ENCODE data around the gene ADIPOR2.

The ADIPOR2 gene

DNA sequence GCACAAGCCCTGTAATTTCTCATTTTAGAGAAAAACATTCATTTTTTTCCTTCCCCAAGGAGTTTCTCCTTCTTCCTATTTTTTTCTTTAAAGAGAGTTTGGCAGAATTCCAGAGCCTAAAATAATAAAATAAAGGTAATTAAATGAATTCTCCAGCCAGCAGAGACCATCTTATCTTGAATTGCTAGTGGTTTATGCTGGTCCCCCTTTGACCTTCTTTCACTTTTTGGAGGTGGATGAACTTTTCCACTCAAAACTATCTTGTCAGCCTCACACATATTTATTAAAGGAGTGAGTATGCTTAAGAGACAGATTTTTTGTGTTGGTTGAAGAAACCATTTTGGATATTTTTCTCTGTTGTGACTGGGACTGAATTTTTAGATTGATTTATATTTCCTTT is 47.6 kb downstream of the ADIPOR2 start:
- Histone ChIP-seq H2AFZ (ENCODE audit: low read depth, low read length) (no peak overlapping the region), H3K4me1 (ENCODE audit: insufficient read depth, low read length) (no peaks in the 10 kb centered on the region), H3K9me3 (ENCODE audit: low read length) (no peaks in the 10 kb centered on the region), H3K36me3 (ENCODE audit: insufficient read depth, low read length) (no peaks in the 10 kb centered on the region), H3K4me3 (ENCODE audit: low read length) (no peak overlapping the region), H3K27me3 (ENCODE audit: insufficient read depth, low read length) (no peaks in the 10 kb centered on the region)

DNA sequence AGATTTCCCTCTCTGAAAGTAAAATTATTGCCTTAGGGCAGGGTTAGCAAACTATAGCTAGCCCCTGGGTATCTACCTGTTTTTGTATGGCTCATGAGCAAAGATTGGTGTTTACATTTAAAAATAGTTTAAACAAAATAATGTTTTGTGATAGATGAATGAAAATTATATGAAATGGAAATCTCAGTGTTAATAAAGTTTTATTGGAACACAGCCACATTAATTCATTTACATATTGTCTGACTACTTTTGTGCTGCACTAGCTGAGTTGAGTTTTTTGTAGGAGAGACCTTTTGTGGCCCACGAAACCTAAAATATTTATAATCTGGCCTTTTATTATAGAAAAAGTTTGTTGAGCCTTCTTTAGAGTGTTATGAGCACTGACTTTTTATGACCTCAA is 48.5 kb downstream of the ADIPOR2 start:
- Histone ChIP-seq H3K4me1 (ENCODE audit: insufficient read depth, low read length) (no peaks in the 10 kb centered on the region), H2AFZ (ENCODE audit: low read depth, low read length) (no peak overlapping the region), H3K9me3 (ENCODE audit: low read length) (no peaks in the 10 kb centered on the region), H3K27me3 (ENCODE audit: insufficient read depth, low read length) (no peaks in the 10 kb centered on the region), H3K36me3 (ENCODE audit: insufficient read depth, low read length) (no peaks in the 10 kb centered on the region), H3K4me3 (ENCODE audit: low read length) (no peak overlapping the region)

DNA sequence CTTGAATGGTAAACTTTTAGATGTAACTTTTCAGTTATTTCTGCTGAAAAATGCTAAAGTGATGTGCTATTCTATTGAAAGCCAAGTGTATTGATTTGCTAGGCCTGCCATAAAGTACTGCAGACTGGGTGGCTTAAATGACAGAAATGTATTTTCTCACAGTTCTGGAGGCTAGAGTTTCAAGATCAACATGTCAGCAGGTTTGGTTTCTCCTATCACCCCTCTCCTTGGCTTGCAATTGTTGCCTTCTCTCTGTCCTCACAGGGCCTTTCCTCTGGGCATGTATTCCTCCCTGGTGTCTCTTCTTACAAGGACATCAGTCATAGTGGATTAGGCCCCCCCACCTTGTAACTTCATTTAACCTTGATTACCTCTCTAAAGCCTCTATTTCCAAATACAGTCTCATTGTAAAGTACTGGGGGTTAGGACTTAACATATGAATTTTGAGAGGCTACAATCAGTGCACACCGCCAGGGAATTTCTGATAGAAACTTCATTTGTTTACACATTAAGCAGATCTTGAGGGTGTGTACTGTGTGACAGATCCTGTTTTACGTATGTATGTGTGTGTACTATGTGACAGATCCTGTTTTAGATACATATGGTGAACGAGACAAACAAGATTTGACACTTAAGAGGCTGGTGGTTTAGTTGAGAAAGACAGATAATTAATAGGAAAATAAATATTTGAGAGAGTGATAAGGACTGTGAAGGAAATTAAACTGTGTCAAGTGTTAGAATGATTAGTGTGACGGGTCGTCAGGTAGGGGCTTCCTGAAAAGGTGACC is 49.5 kb downstream of the ADIPOR2 start:
- Histone ChIP-seq H3K4me3 (ENCODE audit: low read length) (no peak overlapping the region), H3K4me1 (ENCODE audit: insufficient read depth, low read length) (no peaks in the 10 kb centered on the region), H3K27me3 (ENCODE audit: insufficient read depth, low read length) (no peaks in the 10 kb centered on the region), H3K9me3 (ENCODE audit: low read length) (no peaks in the 10 kb centered on the region), H3K36me3 (ENCODE audit: insufficient read depth, low read length) (no peaks in the 10 kb centered on the region), H2AFZ (ENCODE audit: low read depth, low read length) (no peak overlapping the region)

DNA sequence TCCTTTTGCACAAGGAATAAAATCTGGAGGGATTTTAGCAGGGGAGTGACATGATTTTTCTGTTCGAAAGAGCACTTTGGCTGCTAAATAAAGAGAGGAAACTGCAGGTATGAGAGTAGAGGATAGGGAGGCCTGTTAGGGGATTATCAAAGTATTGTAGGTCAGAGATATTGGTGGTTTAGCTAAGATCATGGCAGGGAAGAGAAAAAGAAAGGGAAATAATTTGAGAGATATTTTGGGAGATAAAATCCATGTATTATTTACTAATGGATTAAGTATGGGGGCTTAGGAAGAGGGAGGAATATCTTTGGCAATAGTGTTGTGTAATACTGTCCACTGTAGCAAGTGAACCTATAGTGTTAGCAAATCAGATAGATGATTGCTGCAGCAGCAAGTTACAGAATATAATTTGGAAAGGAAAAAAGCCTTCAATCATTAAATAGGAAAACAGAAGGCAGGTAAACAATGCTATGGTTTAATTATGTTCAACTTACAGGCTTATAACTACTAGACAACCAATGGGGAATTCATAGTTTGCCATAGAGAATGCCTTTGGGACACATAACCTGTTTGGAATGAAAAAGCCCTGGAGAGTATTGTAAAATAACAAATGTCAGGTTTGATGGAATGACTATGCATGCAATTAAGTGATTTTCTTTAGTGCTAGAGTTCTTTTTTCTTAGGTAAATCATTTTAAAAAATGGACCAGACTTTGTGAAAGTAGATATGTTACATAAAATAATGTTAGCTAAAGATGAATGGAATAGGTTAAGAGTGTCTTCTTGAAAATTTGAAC is 50.5 kb downstream of the ADIPOR2 start:
- H3K9me3 ChIP-seq (ENCODE audit: low read length), result no peaks in the 10 kb centered on the region
- no peaks in the 10 kb centered on the region for H3K4me1 ChIP-seq (ENCODE audit: insufficient read depth, low read length)
- no peak overlapping the region for H3K4me3 ChIP-seq (ENCODE audit: low read length)
- no peak overlapping the region for H2AFZ ChIP-seq (ENCODE audit: low read depth, low read length)
- H3K36me3 ChIP-seq (ENCODE audit: insufficient read depth, low read length), result no peaks in the 10 kb centered on the region
- no peaks in the 10 kb centered on the region for H3K27me3 ChIP-seq (ENCODE audit: insufficient read depth, low read length)

DNA sequence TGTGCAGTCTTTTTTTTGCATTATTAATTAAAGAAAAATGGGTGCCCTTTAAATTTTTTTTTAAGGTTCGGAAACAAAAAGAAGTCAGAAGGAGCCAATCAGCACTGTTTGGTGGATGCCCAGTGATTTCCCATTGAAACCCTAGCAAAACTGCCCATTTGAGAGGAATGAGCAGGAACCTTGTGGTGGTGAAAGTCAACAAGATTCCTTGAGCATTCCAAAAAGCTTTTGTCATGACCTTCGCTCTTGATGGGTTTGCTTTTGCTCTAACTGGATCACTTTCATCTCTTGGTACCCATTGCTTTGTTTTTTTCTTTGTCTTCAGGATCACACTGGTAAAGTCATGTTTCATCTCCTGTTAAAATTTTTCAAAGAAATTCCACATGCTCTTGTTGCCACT is 54.1 kb downstream of the ADIPOR2 start:
- no peaks in the 10 kb centered on the region for H3K4me1 ChIP-seq (ENCODE audit: insufficient read depth, low read length)
- H2AFZ ChIP-seq (ENCODE audit: low read depth, low read length), result no peak overlapping the region
- no peak overlapping the region for H3K4me3 ChIP-seq (ENCODE audit: low read length)
- H3K36me3 ChIP-seq (ENCODE audit: insufficient read depth, low read length), result no peaks in the 10 kb centered on the region
- peaks cover 3% of the 10 kb centered on the region for H3K9me3 ChIP-seq (ENCODE audit: low read length)
- no peaks in the 10 kb centered on the region for H3K27me3 ChIP-seq (ENCODE audit: insufficient read depth, low read length)

DNA sequence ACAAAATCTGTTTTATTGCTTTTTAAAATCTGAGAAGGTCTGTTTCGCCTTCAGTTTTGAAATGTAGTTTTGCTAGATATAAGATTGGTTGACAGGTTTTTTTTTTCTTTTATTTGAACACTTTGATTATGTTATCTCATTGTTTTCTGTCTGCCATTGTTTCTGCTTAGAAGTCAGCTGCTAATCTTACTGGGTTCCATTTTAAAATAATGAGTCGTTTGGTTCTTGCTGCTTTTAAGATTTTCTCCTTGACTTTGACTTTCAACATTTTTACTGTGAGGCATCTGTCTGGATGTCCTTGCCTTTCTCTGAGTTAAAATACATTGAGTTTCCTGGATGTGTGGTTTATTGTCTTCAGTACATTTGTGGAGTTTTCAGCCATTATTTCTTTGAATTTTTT is 56.7 kb downstream of the ADIPOR2 start:
- Histone ChIP-seq H3K27me3 (ENCODE audit: insufficient read depth, low read length) (no peaks in the 10 kb centered on the region), H3K4me3 (ENCODE audit: low read length) (no peak overlapping the region), H3K9me3 (ENCODE audit: low read length) (peaks cover 3% of the 10 kb centered on the region)

DNA sequence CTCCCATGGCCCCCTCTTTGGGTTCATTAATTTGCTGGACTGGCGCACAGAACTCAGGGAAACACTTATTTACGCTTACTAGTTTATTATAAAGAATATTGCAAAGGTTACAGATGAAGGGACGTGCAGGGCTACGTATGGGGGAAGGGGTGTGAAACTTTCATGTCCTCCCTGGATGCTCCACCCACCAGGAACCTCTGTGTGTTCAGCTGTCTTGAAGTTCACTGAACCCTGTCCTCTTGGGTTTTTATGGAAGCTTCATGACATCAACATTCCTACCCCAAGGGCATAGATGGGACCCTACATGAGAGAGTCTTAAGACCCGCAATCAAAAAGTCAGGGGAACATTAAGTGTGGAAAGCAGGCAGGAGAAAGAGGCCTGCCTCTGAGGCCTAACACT is 58.1 kb downstream of the ADIPOR2 start:
- H3K27me3 ChIP-seq (ENCODE audit: insufficient read depth, low read length), result no peaks in the 10 kb centered on the region
- no peak overlapping the region for H2AFZ ChIP-seq (ENCODE audit: low read depth, low read length)
- peaks cover 3% of the 10 kb centered on the region for H3K9me3 ChIP-seq (ENCODE audit: low read length)
- H3K4me1 ChIP-seq (ENCODE audit: insufficient read depth, low read length), result no peaks in the 10 kb centered on the region
- H3K36me3 ChIP-seq (ENCODE audit: insufficient read depth, low read length), result peaks cover under 1% of the 10 kb centered on the region
- H3K4me3 ChIP-seq (ENCODE audit: low read length), result no peak overlapping the region

More for the DNA sequence above, 56.7 kb downstream of the ADIPOR2 start:
- Histone ChIP-seq H2AFZ (ENCODE audit: low read depth, low read length) (no peak overlapping the region), H3K36me3 (ENCODE audit: insufficient read depth, low read length) (no peaks in the 10 kb centered on the region), H3K4me1 (ENCODE audit: insufficient read depth, low read length) (no peaks in the 10 kb centered on the region)

DNA sequence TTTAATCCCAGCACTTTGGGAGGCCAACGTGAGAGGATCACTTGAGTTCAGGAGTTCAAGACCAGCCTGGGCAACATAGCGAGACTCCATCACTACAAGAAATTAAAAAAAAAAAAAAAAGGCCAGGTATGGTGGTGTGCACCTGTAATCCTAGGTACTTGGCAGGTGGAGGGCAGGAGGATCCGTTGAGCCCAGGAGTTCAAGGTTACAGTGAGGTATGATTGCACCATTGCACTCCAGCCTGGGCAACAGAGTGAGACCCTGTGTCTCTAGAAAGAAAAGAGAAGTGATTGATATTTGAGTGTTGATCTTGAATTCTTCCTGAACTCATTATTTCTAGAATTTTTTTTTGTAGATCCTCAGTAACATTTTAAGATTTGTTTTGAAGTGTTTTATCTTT is 59.4 kb downstream of the ADIPOR2 start:
- Histone ChIP-seq H2AFZ (ENCODE audit: low read depth, low read length) (no peak overlapping the region), H3K4me3 (ENCODE audit: low read length) (no peak overlapping the region), H3K36me3 (ENCODE audit: insufficient read depth, low read length) (peaks cover 5% of the 10 kb centered on the region), H3K9me3 (ENCODE audit: low read length) (peaks cover 3% of the 10 kb centered on the region), H3K4me1 (ENCODE audit: insufficient read depth, low read length) (no peaks in the 10 kb centered on the region), H3K27me3 (ENCODE audit: insufficient read depth, low read length) (no peaks in the 10 kb centered on the region)

DNA sequence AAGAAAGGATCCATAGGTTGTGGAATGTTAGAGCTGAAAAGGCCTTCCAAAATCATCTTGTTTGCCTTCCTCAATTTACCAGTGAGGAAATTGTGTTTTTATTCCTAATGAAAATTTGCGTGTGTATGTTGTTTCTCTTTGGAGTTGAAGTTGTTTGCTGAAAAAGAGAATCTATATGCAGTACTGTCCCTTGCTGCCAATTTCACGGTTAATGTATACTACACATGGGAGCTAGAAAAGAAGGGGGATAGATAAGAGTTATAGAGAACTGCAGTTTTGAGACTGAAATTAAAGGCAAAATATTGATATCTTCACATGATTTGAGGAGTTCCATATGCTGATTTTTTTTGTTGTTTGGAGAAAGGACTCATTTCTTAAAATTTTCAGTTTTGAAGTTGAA is 67.5 kb downstream of the ADIPOR2 start:
- Histone ChIP-seq H3K9me3 (ENCODE audit: low read length) (peaks cover 2% of the 10 kb centered on the region), H3K4me3 (ENCODE audit: low read length) (no peak overlapping the region), H3K36me3 (ENCODE audit: insufficient read depth, low read length) (peaks cover 22% of the 10 kb centered on the region), H3K4me1 (ENCODE audit: insufficient read depth, low read length) (no peaks in the 10 kb centered on the region), H2AFZ (ENCODE audit: low read depth, low read length) (no peak overlapping the region), H3K27me3 (ENCODE audit: insufficient read depth, low read length) (no peaks in the 10 kb centered on the region)

DNA sequence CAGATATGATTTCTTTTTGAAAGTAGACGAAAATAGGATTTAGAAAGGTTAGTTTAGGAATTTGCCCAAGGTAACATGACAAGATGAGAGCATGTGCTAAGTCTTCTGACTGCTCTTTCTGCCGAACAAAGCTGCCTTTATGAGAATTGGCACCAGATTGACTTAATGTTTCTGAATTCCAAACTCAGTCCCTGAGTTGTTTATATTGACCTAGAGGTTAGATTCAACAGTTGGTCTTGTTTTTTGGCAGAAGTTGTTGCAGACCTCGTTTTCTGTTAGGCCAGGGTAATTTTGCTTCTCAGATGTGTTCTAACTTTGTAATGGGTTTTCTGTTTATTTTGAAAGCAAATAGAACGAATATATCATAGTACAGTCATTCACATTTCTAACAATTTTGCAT is 68.0 kb downstream of the ADIPOR2 start:
- Histone ChIP-seq H3K9me3 (ENCODE audit: low read length) (peaks cover 2% of the 10 kb centered on the region), H3K4me1 (ENCODE audit: insufficient read depth, low read length) (no peaks in the 10 kb centered on the region), H2AFZ (ENCODE audit: low read depth, low read length) (no peak overlapping the region), H3K4me3 (ENCODE audit: low read length) (no peak overlapping the region), H3K36me3 (ENCODE audit: insufficient read depth, low read length) (peaks cover 22% of the 10 kb centered on the region), H3K27me3 (ENCODE audit: insufficient read depth, low read length) (no peaks in the 10 kb centered on the region)

DNA sequence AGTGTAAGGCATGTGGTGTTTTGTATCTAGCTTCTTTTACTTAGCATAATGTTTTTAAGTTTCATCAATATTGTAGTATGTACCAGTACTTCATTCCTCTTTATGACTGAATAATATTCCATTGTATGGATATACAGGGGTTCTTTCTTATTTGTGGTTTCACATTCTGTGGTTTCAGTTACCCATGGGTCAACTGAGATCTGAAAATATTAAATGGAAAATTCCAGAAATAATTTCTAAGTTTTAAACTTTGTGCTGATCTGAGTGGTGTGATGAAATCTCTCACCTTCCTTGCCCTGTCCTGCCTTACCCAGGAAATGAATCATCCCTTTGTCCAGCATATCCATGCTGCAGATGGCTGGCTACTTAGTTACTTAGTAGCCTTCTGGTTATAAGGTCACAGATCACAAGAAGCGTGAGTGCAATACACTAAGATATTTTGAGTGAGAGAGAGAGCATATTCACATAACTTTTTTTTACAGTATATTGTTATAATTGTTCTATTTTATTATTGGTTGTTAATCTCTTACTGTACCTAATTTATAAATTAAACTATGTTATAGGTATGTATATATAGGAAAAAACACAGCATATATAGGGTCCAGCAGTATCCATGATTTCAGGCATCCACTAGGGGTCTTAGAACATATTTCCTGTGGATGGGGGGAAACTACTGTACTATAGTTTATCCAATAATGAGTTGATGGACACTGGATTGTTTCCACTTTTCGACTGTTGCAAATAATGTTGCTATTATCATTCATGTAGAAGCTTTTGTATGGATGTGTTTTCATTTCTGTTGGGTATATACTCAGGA is 69.9 kb downstream of the ADIPOR2 start:
- Histone ChIP-seq H2AFZ (ENCODE audit: low read depth, low read length) (no peak overlapping the region), H3K4me1 (ENCODE audit: insufficient read depth, low read length) (no peaks in the 10 kb centered on the region), H3K27me3 (ENCODE audit: insufficient read depth, low read length) (no peaks in the 10 kb centered on the region), H3K36me3 (ENCODE audit: insufficient read depth, low read length) (peaks cover 16% of the 10 kb centered on the region), H3K4me3 (ENCODE audit: low read length) (no peak overlapping the region), H3K9me3 (ENCODE audit: low read length) (peaks cover 2% of the 10 kb centered on the region)

DNA sequence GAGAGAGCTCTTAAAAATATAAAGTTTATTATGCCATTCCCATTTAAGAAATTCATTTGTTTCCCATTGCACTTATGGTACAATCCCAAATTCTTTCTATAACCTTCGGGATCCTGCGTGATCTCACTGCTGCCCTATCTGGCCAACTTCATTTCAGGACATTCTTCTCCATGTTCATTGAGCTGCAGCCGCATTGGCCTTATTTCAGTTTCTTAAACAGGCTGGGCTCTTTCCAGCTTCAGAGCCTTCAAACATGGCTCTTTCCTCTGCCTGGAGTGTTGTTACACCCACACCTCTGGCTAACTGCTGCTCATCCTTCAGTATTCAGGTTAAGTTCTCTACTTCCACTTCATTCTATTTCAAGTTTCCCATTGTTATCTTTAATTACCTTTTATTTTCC is 71.0 kb downstream of the ADIPOR2 start:
- Histone ChIP-seq H3K9me3 (ENCODE audit: low read length) (peaks cover 2% of the 10 kb centered on the region), H3K36me3 (ENCODE audit: insufficient read depth, low read length) (peaks cover 11% of the 10 kb centered on the region), H3K4me3 (ENCODE audit: low read length) (no peak overlapping the region), H3K27me3 (ENCODE audit: insufficient read depth, low read length) (no peaks in the 10 kb centered on the region), H3K4me1 (ENCODE audit: insufficient read depth, low read length) (no peaks in the 10 kb centered on the region), H2AFZ (ENCODE audit: low read depth, low read length) (no peak overlapping the region)

DNA sequence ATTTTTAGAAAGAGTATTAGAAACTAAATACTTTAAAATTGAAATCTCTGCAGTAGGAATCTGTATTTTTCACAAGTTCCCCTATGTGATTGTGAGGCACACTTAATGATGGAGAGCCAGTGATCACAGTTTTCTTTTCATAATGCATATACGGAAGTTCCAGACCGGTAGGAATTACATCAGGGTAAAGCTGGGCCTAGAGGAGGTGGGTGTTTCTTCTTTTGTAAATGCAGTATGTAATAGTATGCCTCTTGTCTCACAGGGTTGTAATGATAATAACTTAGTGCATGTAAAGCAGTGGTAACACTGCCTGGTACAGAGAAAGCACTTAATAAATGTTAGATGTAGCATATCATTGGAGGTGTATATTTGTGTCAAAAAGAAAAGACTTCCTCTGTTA is 72.3 kb downstream of the ADIPOR2 start:
- Histone ChIP-seq H2AFZ (ENCODE audit: low read depth, low read length) (no peak overlapping the region), H3K4me1 (ENCODE audit: insufficient read depth, low read length) (no peaks in the 10 kb centered on the region), H3K36me3 (ENCODE audit: insufficient read depth, low read length) (peaks cover 5% of the 10 kb centered on the region), H3K4me3 (ENCODE audit: low read length) (no peak overlapping the region), H3K9me3 (ENCODE audit: low read length) (peaks cover 2% of the 10 kb centered on the region), H3K27me3 (ENCODE audit: insufficient read depth, low read length) (no peaks in the 10 kb centered on the region)
